Stomach (tissue), 9 donors: Measurements from ENCODE around the gene BAZ1A. TPM values are rescaled to one million over a fixed set of nuclear protein-coding genes. Genes with fewer than 3 reads are reported as not detected.
"Not testable (repeated sequence)": the region's sequence is repeated elsewhere in the genome, so short reads cannot be mapped to it uniquely, and the experiment has no call there.

ENCODE experiments used
- DNase-seq, 2 donors: peaks; one replicate each; pipeline versions ENCODE4 v3.0.0 to v3.0.0-alpha.2; 2013 to 2019
- H3K27ac ChIP-seq, 5 donors: fragments of 200-600 bp in 4 of 5; sonication (generic) in 4 of 5; one replicate each; pipeline ENCODE4 v1.5.1; 2013 to 2019; ENCODE audit warnings: mild to moderate bottlenecking in 1 of 5, moderate library complexity in 1 of 5
- H3K27me3 ChIP-seq, 3 donors: fragments of 200-600 bp; sonication (generic); one replicate each; pipeline ENCODE4 v1.5.1; 2017 to 2019; ENCODE audit warnings: mixed run types in 1 of 3
- H3K36me3 ChIP-seq, 4 donors: fragments of 200-600 bp; sonication (generic); 1 replicate in 3 of 4; 2 replicates in 1 of 4; pipeline ENCODE4 v1.5.1; 2016 to 2019
- H3K4me1 ChIP-seq, 4 donors: fragments of 200-600 bp; sonication (generic); one replicate each; pipeline ENCODE4 v1.5.1; 2016 to 2019
- H3K4me3 ChIP-seq, 4 donors: fragments of 200-600 bp; sonication (generic) in 3 of 4; one replicate each; pipeline ENCODE4 v1.5.1; 2016 to 2019; ENCODE audit warnings: mild to moderate bottlenecking in 1 of 4
- H3K9me3 ChIP-seq, 4 donors: fragments of 200-600 bp; sonication (generic); one replicate each; pipeline ENCODE4 v1.5.1; 2016 to 2019
- EP300 ChIP-seq: sonication (generic); formaldehyde crosslinking; IDR thresholded peaks from one replicate; pipeline ENCODE4 v1.6.1; 2017; ENCODE audit warnings: antibody characterized with exemption
- POLR2A ChIP-seq, 4 donors: fragments of 450-650 bp; IDR thresholded peaks; one replicate each; pipeline ENCODE4 v1.6.1; 2016; ENCODE audit warnings: antibody characterized with exemption in 4 of 4, control low read depth in 2 of 4, mild to moderate bottlenecking in 1 of 4, moderate library complexity in 1 of 4
- POLR2AphosphoS5 ChIP-seq, 3 donors: sonication (generic); formaldehyde crosslinking; IDR thresholded peaks; one replicate each; pipeline ENCODE4 v1.6.1; 2016; ENCODE audit warnings: antibody characterized with exemption in 3 of 3
- WGBS, 5 donors: extraction: QIAGEN DNeasy Blood & Tissue Kit in 3 of 5; methylation state at CpG; one replicate each; pipeline versions ENCODE4 v1.1.5 to v1.1.7; 2013 to 2018; 5-methylcytosine and 5-hydroxymethylcytosine counted together
- intact Hi-C: fragments of 100-400 bp; cut with DNase I; formaldehyde crosslinking; loops from one replicate; pipeline ENCODE4 v1.15.1; 2023; ENCODE audit warnings: low total_unique reads
- polyA plus RNA-seq, 3 donors: library from polyadenylated mRNA; stranded (reverse); fragments of 200-250 nt; gene quantifications; one replicate each; pipeline ENCODE4 v1.2.3, GENCODE V29; 2013
- total RNA-seq, 5 donors: library from RNA; depleted of rRNA; stranded (reverse); fragments of >200 nt; gene quantifications; one replicate each; pipeline versions ENCODE4 v1.1.0 to v1.2.3, GENCODE V29; 2014 to 2016
- TF ChIP-seq, protein P1 (sequence below), 7 experiments: fragments of 450-650 bp in 4 of 7; fragments of 200-600 bp in 3 of 7; sonication (generic) in 3 of 7; IDR thresholded peaks; one replicate each; pipeline ENCODE4 v1.5.1; 2016 to 2019; ENCODE audit warnings: antibody characterized with exemption in 7 of 7, control low read depth in 2 of 7, mild to moderate bottlenecking in 1 of 7
- donor health status: healthy with polysubstance abuse.
- donor health status: Bipolar disorder and iron deficiency.
- donor health status: healthy.

BAZ1A gene
- total and polyA plus RNA-seq, 8 donors: 13.3 to 110 (median 31.6) TPM

DNA sequence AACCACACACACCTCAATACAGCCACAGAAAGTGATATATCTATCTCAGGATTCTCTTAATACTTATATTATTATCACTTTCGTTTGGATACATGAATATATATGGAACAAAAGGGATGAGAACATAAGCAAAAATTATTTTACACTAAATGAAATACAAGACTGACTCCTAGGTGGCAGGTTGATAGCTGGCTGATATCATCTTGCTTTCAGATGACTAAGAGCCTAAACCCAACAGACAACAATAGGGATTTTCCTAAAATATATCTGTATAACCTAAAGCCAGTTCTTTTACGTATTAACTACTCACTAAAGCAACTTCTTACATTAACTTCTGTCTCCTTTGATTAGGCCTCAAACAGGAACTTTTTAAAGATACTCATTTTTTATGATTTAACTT lies 65.1 kb downstream of the BAZ1A start:
- no peaks in the 10 kb centered on the region for H3K4me1 ChIP-seq
- no peak for DNase-seq
- H3K27me3 ChIP-seq: no peaks in the 10 kb centered on the region
- H3K4me3 ChIP-seq: no peak overlapping the region
- WGBS, 5 donors: 36 to 68% (median 60%) methylated on average over 2 of the region's 2 CpGs
- H3K27ac ChIP-seq: no peak overlapping the region
- intact Hi-C loops: no loop called here
- TF ChIP-seq, protein P1, sequence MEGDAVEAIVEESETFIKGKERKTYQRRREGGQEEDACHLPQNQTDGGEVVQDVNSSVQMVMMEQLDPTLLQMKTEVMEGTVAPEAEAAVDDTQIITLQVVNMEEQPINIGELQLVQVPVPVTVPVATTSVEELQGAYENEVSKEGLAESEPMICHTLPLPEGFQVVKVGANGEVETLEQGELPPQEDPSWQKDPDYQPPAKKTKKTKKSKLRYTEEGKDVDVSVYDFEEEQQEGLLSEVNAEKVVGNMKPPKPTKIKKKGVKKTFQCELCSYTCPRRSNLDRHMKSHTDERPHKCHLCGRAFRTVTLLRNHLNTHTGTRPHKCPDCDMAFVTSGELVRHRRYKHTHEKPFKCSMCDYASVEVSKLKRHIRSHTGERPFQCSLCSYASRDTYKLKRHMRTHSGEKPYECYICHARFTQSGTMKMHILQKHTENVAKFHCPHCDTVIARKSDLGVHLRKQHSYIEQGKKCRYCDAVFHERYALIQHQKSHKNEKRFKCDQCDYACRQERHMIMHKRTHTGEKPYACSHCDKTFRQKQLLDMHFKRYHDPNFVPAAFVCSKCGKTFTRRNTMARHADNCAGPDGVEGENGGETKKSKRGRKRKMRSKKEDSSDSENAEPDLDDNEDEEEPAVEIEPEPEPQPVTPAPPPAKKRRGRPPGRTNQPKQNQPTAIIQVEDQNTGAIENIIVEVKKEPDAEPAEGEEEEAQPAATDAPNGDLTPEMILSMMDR (IDR thresholded peaks at IDR 0.05): no peak
- TF ChIP-seq EP300 (no peak), POLR2AphosphoS5 (IDR thresholded peaks at IDR 0.05) (no peak), POLR2A (IDR thresholded peaks at IDR 0.05) (no peak)
- peaks cover 0 to 60% (median 51%) of the 10 kb centered on the region in 4 donors for H3K36me3 ChIP-seq
- no peaks in the 10 kb centered on the region for H3K9me3 ChIP-seq

DNA sequence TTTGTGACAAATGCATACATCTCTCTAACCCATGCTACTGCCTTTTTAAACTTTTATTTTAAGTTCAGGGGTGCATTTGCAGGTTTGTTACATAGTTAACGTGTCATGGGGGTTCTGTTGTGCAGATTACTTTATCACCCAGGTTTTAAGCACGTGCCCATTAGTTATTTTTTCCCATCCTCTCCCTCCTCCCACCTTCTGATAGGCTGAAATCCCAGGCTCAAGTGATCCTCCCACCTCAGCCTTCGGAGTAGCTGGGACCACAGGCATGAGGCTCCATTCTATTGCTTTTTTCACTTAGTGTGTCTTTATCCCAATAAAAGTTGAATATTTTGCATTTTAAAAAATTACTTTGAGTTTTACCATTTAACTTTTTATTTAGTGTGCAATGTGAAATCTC lies 68.9 kb downstream of the BAZ1A start:
- Histone ChIP-seq H3K9me3 (no peaks in the 10 kb centered on the region), H3K4me3 (no peak overlapping the region), H3K27ac (no peak overlapping the region), H3K4me1 (no peaks in the 10 kb centered on the region), H3K36me3 (peaks cover 9 to 79% (median 74%) of the 10 kb centered on the region in 4 donors), H3K27me3 (no peaks in the 10 kb centered on the region)
- intact Hi-C loops: no loop called here
- no peak for DNase-seq
- WGBS, 5 donors: 82 to 91% (median 87%) methylated on average over 3 of the region's 3 CpGs
- no peak for TF ChIP-seq POLR2AphosphoS5 (IDR thresholded peaks at IDR 0.05)
- TF ChIP-seq EP300: no peak
- TF ChIP-seq POLR2A (IDR thresholded peaks at IDR 0.05): no peak
- TF ChIP-seq, protein P1 (IDR thresholded peaks at IDR 0.05): no peak

DNA sequence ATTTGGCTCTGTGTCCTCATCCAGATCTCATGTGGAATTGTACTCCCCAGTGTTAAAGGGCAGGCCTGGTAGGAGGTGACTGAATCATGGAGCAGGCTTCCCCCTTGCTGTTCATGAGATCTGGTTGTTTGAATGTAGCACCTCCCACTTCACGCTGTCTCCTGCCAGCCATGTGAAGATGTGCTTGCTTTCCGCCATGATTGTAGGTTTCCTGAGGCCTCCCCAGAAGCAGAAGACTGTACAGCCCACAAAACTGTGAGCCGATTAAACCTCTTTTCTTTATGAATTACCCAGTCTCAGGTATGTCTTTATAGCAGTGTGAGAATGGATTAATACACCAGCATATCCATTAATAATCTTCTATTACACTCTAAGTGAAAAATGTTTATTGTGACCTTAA lies 70.2 kb downstream of the BAZ1A start:
- Histone ChIP-seq H3K27me3 (no peaks in the 10 kb centered on the region), H3K4me3 (no peak overlapping the region), H3K4me1 (no peaks in the 10 kb centered on the region), H3K9me3 (no peaks in the 10 kb centered on the region), H3K27ac (no peak overlapping the region), H3K36me3 (peaks cover 11 to 80% (median 77%) of the 10 kb centered on the region in 4 donors)
- no peak for DNase-seq
- 97 to 99% (median 98%) methylated on average over 3 of the region's 3 CpGs for WGBS, 5 donors
- intact Hi-C loops: no loop called here
- TF ChIP-seq POLR2A (IDR thresholded peaks at IDR 0.05) (no peak), EP300 (no peak), POLR2AphosphoS5 (IDR thresholded peaks at IDR 0.05) (no peak)
- TF ChIP-seq, protein P1 (IDR thresholded peaks at IDR 0.05): no peak

DNA sequence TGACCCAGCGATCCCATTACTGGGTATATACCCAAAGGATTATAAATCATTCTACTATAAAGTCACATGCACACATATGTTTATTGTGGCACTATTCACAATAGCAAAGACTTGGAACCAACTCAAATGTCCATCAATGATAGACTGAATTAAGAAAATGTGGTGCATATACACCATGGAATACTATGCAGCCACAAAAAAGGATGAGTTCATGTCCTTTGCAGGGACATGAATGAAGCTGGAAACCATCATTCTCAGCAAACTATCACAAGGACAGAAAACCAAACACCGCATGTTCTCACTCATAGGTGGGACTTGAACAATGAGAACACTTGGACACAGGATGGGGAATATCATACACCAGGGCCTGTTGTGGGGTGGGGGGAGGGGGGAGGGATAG lies 76.3 kb downstream of the BAZ1A start:
- H3K4me3 ChIP-seq, H3K27me3 ChIP-seq, intact Hi-C loops, H3K4me1 ChIP-seq, DNase-seq, H3K9me3 ChIP-seq, H3K27ac ChIP-seq: not testable (repeated sequence)
- H3K36me3 ChIP-seq: peaks cover 27 to 93% (median 87%) of the 10 kb centered on the region in 4 donors
- 93 to 98% (median 95%) methylated on average over 2 of the region's 2 CpGs for WGBS, 5 donors

DNA sequence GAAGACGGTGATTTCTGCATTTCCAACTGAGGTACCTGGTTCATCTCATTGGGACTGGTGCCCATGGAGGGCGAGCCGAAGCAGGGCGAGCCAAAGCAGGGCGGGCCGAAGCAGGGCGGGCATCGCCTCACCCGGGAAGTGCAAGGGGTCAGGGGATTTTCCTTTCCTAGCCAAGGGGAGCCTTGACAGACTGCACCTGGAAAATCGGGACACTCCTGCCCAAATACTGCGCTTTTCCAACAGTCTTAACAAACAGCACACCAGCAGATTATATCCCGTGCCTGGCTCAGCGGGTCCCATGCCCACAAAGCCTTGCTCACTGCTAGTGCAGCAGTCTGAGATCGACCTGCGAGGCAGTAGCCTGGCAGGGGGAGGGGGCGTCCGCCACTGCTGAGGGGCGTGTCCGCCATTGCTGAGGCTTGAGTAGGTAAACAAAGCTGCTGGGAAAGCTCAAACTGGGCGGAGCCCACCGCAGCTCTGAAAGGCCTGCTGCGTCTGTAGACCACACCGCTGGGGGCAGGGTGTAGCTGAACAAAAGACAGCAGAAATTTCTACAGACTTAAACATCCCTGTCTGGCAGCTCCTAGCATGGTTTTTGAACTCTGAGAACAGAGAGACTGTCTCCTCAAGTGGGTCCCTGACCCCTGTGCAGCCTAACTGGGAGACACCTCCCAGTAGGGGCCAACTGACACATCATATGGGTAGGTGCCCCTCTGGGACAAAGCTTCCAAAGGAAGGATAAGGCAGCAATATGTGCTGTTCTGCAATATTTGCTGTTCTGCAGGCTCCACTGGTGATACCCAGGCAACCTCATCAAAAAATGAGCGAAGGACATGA lies 77.2 kb downstream of the BAZ1A start:
- WGBS, 5 donors: 89 to 97% (median 94%) methylated on average over 22 to 24 of the region's 24 CpGs
- no peak overlapping the region for H3K27ac ChIP-seq
- intact Hi-C loops: no loop called here
- H3K4me3 ChIP-seq: no peak overlapping the region
- no peaks in the 10 kb centered on the region for H3K27me3 ChIP-seq
- no peak for TF ChIP-seq POLR2AphosphoS5 (IDR thresholded peaks at IDR 0.05)
- TF ChIP-seq POLR2A (IDR thresholded peaks at IDR 0.05): no peak
- no peak for TF ChIP-seq EP300
- TF ChIP-seq, protein P1 (IDR thresholded peaks at IDR 0.05): no peak
- H3K9me3 ChIP-seq: no peaks in the 10 kb centered on the region
- peak in 1 of 2 donors; percentile 10 for DNase-seq
- no peaks in the 10 kb centered on the region for H3K4me1 ChIP-seq
- peaks cover 27 to 97% (median 90%) of the 10 kb centered on the region in 4 donors for H3K36me3 ChIP-seq
